Measurements from ENCODE around the gene IL22RA2. TPM values are rescaled to one million over a fixed set of nuclear protein-coding genes. Genes with fewer than 3 reads are reported as not detected.

Gene IL22RA2
- total and polyA plus RNA-seq, 9 of the 15 experiments (the other 6 are each of a cell fraction or from before 2014, with no cell fraction given) = 0.03 TPM; not detected in 8

- TF ChIP-seq AFF1 (IDR thresholded peaks at IDR 0.05; ENCODE audit: low read depth in 1 of 2, partially characterized antibody in 2 of 2) = no peak
- TF ChIP-seq STAT5A (IDR thresholded peaks at IDR 0.05; ENCODE audit: borderline replicate concordance, low read length) = no peak
- TF ChIP-seq MTF1 (CRISPR knock-in tag; IDR thresholded peaks at IDR 0.05; ENCODE audit: borderline replicate concordance) = no peak
- peak; percentile 89 for TF ChIP-seq ETV1 (tag; conservative IDR thresholded peaks at IDR 0.05; ENCODE audit: low read depth)
- TF ChIP-seq ZNF121 (CRISPR knock-in tag; conservative IDR thresholded peaks at IDR 0.05) = no peak
- no peak for TF ChIP-seq CREB3 (tag; conservative IDR thresholded peaks at IDR 0.05; ENCODE audit: low read depth)
- peak; percentile 50; the same call in 1 of the 2 replicates for TF ChIP-seq NCOR1 (IDR thresholded peaks at IDR 0.05)
- TF ChIP-seq MIER1 (IDR thresholded peaks at IDR 0.05; ENCODE audit: low read depth) = no peak
- no peak for TF ChIP-seq DEAF1 (CRISPR knock-in tag; IDR thresholded peaks at IDR 0.05)
- TF ChIP-seq FOXK1 (CRISPR knock-in tag; IDR thresholded peaks at IDR 0.05; ENCODE audit: borderline replicate concordance) = no peak
- TF ChIP-seq MED1 (CRISPR knock-in tag; IDR thresholded peaks at IDR 0.05; ENCODE audit: borderline replicate concordance) = no peak
- no peak for TF ChIP-seq RB1 (IDR thresholded peaks at IDR 0.05; ENCODE audit: low read depth)
- no peak for TF ChIP-seq TFE3 (CRISPR knock-in tag; IDR thresholded peaks at IDR 0.05)
- TF ChIP-seq ID3 (CRISPR knock-in tag; IDR thresholded peaks at IDR 0.05) = no peak
- no peak for TF ChIP-seq ID3 (tag; IDR thresholded peaks at IDR 0.05)
- TF ChIP-seq RFX1 (IDR thresholded peaks at IDR 0.05) = no peak
- TF ChIP-seq FUS (optimal IDR thresholded peaks at IDR 0.05; ENCODE audit: low read depth, low read length) = no peak
- TF ChIP-seq ZNF589 (CRISPR knock-in tag; IDR thresholded peaks at IDR 0.05; ENCODE audit: low read depth) = no peak
- TF ChIP-seq GABPA (tag; conservative IDR thresholded peaks at IDR 0.05; ENCODE audit: low read depth) = no peak
- TF ChIP-seq ZNF507 (tag; conservative IDR thresholded peaks at IDR 0.05) = no peak
Observed at GRCh38 chr6:137213331-137213740, 39.9 kb upstream of the IL22RA2 start (continued).

All from K562 (cell line).